Stromal cell of bone marrow (primary cell): Measurements from ENCODE around the gene GRID2IP.

Experiments used
- DNase-seq: peaks from one replicate; pipeline ENCODE4 v3.0.0-alpha.2; 2012; ENCODE audit warnings: low read depth

Gene GRID2IP

DNA sequence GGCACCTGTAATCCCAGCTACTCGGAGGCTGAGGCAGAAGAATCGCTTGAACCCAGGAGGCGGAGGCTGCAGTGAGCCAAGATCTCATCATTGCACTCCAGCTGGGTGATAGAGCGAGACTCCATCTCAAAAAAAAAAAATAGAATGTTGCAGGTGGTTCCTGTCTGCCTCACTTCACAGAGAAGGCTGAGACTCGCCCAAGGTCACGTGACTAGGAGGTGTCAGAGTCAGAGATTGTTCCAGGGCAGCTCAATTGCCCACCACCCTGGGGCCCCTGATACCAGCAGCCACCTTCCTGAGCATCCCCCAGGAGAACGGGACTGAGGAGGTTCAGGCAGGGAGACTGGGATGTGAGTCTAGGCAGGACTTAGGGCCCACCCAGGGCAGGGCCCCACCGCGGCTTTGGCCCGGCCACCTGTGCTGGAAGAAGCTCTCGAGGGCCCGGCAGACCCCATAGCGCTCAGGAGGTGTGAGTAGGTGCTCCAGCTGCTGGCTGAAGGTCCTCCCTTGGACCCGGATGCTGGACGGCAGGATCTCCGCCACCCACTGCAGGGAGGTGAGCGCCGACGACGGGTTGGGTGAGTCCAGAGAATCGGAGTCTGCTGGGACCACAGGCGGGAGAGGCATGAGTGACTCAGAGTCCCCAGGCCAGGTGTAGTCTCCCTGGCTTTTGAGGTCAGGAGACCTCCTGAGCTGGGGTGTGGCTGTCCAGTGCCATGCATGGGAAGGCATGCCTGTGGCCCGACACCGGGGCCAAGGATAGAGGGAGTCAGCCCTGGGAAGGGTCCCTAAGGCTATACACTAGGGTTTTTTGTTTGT is 30.9 kb downstream of the GRID2IP start:
- no peak for DNase-seq

DNA sequence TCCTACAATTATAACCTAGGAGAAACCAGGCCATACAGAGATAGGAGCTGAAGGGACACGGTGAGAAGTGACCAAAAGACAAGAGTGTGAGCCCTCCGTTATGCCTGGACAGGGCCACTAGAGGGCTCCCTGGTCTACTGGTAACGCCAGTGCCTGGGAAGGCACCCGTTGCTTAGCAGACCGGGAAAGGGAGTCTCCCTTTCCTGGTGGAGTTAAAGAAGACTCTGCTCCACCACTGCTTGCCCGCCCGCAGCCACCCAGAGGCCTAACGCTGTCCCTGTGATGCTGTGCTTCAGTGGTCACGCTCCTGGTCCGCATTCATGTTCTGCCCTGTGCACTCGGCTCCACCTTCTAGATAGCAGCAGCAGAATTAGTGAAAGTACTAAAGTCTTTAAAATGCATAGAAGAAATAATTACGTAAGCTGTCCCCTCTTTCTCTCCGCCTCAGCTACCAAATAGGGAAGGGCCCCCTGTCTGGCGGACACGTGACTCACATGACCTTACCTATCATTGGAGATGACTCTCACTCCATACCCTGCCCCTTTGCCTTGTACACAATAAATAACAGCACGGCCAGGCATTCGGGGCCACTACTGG is 34.8 kb downstream of the GRID2IP start:
- DNase-seq = peak; percentile 79

DNA sequence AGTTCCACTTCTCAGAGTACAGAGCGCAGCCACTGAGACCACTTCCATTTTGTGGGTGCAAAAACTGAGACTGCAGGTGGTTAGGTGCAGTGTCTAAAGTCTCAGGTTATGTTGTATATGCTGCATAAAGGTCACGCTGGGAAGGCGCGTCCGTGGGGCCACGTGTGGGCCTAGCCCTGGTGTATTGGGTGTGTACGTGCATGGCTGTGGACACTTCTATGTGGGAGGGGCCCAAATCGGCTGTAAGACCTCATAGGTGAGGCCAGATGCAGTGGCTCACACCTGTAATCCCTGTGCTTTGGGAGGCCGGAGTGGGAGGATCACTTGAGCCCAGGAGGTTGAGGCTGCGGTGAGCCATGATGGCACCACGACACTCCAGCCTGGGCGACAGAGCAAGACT is 37.7 kb downstream of the GRID2IP start:
- DNase-seq = no peak

- DNase-seq = no peak
Observed at GRCh38 chr7:6512892-6513291, 38.4 kb downstream of the GRID2IP start.

- no peak for DNase-seq
Observed at GRCh38 chr7:6510476-6511133, 40.7 kb downstream of the GRID2IP start.

DNA sequence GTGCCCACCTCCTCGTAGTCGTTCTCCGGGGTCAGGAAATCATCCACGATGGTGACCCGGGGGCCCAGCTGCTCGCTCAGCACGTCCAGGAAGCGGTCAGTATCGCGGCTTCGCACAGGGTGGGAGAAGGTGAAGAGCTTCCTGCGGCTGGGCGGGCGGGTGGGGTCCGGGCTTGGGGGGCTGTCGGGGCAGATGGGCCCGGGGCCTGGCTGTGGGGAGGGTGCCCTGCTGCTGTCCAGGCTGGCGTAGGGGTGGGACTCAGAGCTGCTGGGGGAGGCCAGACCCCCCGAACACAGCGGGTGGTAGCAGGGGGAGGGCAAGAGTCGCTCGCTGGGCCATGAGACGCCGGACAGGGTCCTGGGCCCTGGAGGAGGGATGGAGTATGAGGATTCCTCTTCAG is 42.3 kb downstream of the GRID2IP start:
- no peak for DNase-seq

GRCh38 chr7:6508539-6508938 is 42.7 kb downstream of the GRID2IP start:
- no peak for DNase-seq

DNA sequence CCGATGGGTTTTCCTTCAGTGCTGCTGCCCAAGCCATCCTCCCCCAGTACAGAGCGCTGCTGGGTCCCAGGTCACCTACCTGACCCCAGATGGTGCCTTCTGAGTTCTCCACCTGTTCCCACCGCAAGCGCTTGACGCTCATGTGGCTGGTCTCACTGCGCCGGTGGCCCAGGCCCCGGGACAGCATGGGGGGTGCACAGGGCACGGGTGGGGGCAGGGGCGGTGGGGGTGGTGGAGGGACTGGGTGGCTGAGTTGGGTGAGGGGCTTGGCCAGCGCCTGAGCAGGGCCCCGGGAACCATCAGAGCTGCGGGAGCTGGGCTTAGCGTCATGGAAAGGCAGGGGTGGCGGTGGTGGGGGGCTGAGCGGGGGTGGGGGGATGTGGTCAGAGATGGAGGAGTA is 43.4 kb downstream of the GRID2IP start:
- no peak for DNase-seq

DNA sequence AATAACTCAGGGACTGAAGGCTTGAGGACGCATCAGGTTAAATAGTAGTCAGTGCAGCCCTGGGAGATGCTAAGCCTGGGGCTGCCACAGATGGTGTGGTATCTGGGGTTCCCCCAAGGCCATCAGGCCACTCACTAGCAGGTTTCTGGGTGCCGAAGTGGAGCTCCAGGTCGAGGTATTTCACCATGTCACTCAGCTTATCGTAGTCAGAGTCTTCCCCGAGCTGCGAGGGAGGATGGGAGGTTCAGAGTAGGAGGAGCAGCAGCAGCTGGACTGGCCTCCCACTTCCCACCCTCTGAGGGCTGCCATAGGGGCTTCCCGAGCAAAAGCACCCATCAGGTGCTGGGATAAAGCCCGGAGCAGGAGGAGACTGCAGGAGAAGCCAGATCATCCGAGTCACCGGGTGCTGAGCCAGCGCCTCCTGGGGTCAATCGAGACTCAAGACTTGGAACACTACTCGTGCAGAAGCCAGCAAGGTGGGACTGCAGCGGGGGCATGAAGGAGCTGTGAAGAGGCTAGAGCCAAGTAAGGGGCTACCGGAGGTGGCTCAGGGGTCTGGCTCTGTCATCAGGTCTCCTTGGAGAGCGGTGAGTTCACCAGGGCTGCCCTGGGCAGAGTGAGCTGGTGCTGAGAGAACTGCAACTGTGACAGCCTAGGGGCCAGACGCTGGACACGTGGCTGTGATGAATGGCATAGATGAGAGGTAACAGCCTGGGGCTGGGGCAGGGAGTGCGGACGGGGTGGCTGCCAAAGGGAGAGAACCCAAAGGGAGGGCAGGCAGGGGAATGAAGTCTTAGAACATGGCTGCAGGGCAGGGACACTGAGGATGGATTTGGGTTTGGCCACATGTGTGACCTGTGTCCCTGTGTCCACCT is 45.3 kb downstream of the GRID2IP start:
- DNase-seq = no peak

DNA sequence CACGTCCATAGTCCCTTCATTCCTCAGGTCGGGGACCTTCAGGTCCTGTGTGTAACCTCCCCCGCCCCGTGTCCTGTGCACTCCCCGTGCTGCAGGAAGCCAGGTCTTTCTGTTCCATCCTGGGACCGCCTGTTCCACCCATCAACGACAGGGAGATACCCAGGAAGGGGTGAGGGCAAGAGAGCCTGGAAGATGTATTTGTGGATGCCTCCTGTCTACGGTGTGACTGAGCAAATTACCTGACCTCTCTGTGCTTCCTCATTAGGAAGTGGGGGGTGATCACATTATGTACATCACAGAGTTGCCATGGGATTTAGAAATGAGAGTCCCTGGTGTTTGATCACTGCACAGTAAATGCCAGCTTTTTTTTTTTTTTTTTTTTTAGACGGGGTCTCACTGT is 46.3 kb downstream of the GRID2IP start:
- DNase-seq = no peak

GRCh38 chr7:6502886-6503285 is 48.4 kb downstream of the GRID2IP start:
- DNase-seq = no peak

DNA sequence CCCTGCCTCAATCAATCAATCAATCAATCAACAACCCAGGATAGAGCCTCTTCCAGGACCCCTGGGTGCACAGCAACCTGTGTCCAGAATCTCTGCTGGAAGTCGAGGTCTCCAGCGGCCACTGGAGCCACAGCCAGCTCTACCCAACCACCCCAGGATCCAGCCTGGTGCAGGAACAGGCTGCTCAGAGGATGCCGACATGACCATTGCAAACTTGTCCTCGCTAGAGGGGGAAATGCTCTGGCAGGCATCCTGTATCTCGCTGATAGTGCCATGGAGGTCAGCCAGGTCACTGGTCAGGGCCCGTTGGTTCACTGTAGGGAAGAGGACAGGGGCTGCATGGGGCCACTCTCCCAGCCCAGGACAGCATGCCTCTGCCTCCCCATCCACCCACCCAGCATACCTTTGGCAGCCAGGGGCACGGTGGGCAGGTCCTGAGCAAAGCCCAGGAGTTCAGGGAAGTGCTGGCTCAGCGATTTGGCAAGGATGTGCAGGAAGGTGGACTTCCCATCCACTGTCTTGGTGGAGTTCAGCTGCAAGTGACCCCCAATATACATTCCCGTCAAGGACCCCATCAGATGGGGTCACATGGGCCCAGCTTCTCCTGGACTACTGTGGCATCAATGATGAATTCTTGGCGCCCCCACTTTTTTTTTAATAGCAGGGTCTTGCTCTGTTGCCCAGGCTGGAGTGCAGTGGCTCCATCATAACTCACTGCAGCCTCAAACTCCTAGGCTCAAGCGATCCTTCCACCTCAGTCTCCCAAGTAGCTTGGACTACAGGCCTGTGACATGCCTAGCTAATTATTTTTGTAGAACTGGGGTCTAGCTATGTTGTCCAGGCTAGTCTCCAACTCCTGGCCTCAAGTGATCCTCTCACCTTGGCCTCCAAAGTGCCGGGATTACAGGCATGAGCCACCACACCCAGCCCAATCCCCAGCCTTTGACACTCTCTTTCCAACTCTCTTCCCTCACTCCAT is 49.4 kb downstream of the GRID2IP start:
- DNase-seq = no peak

DNA sequence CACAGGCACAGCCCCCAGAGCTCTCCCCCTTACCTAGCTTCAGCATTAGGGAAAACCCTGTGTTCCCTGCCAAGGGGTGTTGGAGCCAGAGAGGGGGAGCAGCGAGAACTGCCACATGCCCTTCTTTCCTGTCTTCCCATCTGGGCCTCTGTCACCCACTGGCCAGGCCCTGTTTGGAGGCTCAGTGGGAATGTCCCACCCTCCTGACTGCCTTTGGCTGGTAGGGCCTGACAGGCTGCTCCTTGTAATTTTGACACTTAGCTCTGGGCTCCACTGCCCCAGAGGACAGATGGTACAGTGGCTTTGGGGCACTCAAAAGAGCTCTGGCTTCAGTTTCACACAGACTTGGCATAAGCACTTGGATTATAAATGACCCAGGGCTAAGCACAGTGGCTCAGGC is 50.6 kb downstream of the GRID2IP start:
- DNase-seq = no peak

GRCh38 chr7:6497994-6498393 is 53.3 kb downstream of the GRID2IP start:
- DNase-seq = no peak

GRCh38 chr7:6497637-6497905 is 53.7 kb downstream of the GRID2IP start:
- DNase-seq = no peak

GRCh38 chr7:6496842-6497636 is 54.2 kb downstream of the GRID2IP start:
- no peak for DNase-seq

DNA sequence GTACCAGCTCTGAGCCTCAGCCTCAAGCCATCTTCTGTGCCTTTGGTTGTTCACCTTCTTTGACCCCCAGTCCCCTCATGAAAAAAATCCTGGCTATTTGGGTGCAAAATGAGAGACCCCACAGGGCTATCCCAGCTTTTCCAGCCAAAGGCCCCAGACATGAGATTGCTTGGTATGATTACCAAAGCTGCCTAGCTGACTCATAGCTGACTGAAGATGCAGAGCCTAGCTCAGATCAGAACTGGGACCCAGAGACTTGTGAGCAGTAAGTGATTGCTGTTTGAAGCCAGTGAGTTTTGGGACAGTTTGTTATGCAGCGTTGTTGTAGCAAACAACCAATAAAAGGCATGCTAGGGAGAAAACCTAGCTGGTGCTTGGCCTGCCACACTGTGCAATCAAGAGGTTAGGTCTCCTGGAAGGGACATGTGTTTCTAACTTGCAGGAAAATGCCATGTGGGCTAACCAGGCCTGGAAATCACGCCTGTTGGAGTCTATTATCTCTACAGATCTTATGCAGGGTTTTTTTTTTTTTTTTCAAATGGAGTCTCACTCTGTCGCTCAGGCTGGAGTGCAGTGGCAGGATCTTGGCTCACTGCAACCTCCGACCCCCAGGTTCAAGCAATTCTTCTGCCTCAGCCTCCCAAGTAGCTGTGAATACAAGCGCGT is 55.5 kb downstream of the GRID2IP start:
- DNase-seq = no peak

DNA sequence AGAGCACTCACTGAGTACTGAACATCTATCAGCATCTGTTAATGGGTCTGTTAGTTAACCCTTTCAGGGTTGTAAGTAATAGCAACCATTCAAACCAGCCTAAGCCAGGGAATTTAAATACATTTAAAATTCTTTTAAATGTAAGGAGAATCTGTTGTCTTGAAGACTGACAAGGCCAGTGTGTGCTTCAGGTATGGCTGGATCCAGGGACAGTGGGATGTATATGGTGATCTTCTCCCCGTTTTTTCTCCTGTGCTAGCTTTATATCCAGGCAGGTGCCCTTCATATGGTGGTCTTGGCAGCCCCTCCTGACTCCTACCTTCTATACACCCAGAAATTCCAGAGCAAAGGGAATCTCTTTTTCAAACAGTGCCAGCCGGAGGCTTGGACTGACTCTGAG is 56.9 kb downstream of the GRID2IP start:
- no peak for DNase-seq

- no peak for DNase-seq
Observed at GRCh38 chr7:6491194-6491593, 60.1 kb downstream of the GRID2IP start.

GRCh38 chr7:6489612-6490011 is 61.6 kb downstream of the GRID2IP start:
- no peak for DNase-seq
